OCI-LY3 (cell line): Measurements from ENCODE around the gene LAMA3.

ENCODE experiments used
- CTCF ChIP-seq: fragments of 200-600, 300-600 bp; sonication (generic); IDR thresholded peaks from 2 replicates; pipeline ENCODE4 v1.5.1; 2014; ENCODE audit warnings: antibody characterized with exemption, low read length, low read depth
- EZH2phosphoT487 ChIP-seq: fragments of 200-600 bp; shearing (Covaris generic); IDR thresholded peaks from 2 replicates; pipeline ENCODE4 v1.6.1; 2018; ENCODE audit warnings: antibody characterized with exemption, mixed run types, low read depth

- TF ChIP-seq EZH2phosphoT487 = no peak
- no peak for TF ChIP-seq CTCF
Measured at GRCh38 chr18:23990474-23991410, 301.5 kb downstream of the LAMA3 start.
